ENCODE measurements around the gene CHRNA1. TPM values are rescaled to one million over a fixed set of nuclear protein-coding genes. Genes with fewer than 3 reads are reported as not detected.

CHRNA1 gene
- total and polyA plus RNA-seq, 9 of the 15 experiments (the other 6 are each of a cell fraction or from before 2014, with no cell fraction given), result not detected

DNA sequence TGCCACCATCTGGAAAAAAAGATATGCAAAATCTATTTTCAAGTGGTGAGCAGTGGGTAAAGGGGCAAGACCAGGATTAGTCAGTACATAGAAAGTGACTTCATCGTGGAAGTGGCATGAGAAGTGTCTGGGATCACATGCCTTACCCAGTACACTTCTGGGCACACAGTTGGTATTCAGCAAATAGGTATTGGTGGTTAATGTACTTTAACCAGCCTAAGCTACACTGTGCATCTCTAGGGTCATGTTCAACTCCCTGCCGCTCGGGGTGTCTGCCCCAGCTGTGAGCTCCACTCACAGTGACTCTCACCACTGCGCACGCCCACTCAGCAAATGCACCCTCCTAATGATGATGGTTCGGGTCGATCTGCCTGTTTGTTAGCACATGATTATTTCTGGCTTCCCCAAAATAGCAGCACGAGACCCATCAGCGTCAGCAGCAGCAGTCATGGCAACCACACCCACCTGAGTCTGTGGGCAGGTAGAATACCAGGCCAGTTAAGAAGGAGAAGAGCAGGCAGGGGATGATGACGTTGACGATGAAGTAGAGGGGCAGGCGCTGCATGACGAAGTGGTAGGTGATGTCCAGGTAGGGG, 11.1 kb downstream of the CHRNA1 start:
- Histone ChIP-seq H3K36me3 (ENCODE audit: control insufficient read depth, insufficient read depth, low read length) (no peaks in the 10 kb centered on the region), H3K79me2 (ENCODE audit: control insufficient read depth, insufficient read depth, low read length) (no peaks in the 10 kb centered on the region), H3K9me1 (ENCODE audit: control insufficient read depth, insufficient read depth, low read length) (no peaks in the 10 kb centered on the region), H3K9me3 (replicated peaks; ENCODE audit: control insufficient read depth, insufficient read depth, low read depth, low read length) (no peaks in the 10 kb centered on the region), H3K9ac (ENCODE audit: insufficient read depth in 1 of 2, low read depth in 2 of 2, low read length in 2 of 2) (no peak overlapping the region; a peak in 1 of 4 replicates), H3K4me3 (no peak overlapping the region), H3K4me2 (ENCODE audit: insufficient read depth, low read length) (no peak overlapping the region), H3K27me3 (ENCODE audit: control insufficient read depth in 2 of 2, insufficient read depth in 2 of 2, low read length in 2 of 2) (peaks cover 16 to 55% of the 10 kb centered on the region in 2 experiments; a peak in 4 of 5 replicates), H2AFZ (ENCODE audit: low read depth, low read length) (no peak overlapping the region), H3K4me1 (replicated peaks in 1 of 2; ENCODE audit: control insufficient read depth in 2 of 2, insufficient read depth in 2 of 2, low read length in 2 of 2) (no peaks in the 10 kb centered on the region), H4K20me1 (replicated peaks; ENCODE audit: control insufficient read depth, insufficient read depth, low read length) (no peaks in the 10 kb centered on the region), H3K27ac (ENCODE audit: extremely low read depth, low read depth, low read length) (no peak overlapping the region)
- DNase-seq (ENCODE audit: extremely low read depth in 1 of 4, low spot score in 3 of 4) (no peak), ATAC-seq (no peak), FAIRE-seq (no peak)
- WGBS (ENCODE audit: insufficient coverage, low coverage, missing lambda C conversion rate), result 1% methylated on average over 13 of the region's 13 CpGs
- intact Hi-C loops (cut with micrococcal nuclease), result no loop called here
- CTCF ChIA-PET (ENCODE audit: low intra/inter-chr PET ratio), result interaction anchor here (0.6 kb wide), 1 partner anchor 596 kb away, joined by 4 read pairs; no protein-coding TSS in a partner anchor
- TF ChIP-seq PTBP1 (IDR thresholded peaks at IDR 0.05; ENCODE audit: low read depth, low read length) (no peak), ZNF274 (IDR thresholded peaks at IDR 0.05; ENCODE audit: borderline replicate concordance, low read depth, low read length) (no peak), DIDO1 (tag; IDR thresholded peaks at IDR 0.05; ENCODE audit: low read depth) (no peak), NEUROD1 (IDR thresholded peaks at IDR 0.05; ENCODE audit: borderline replicate concordance, low read depth, low read length, partially characterized antibody) (no peak), CEBPB (tag; IDR thresholded peaks at IDR 0.05) (no peak), CBX8 (IDR thresholded peaks at IDR 0.05; ENCODE audit: borderline replicate concordance, extremely low read depth, low read depth, low read length, poor library complexity, severe bottlenecking) (no peak), ZNF707 (CRISPR knock-in tag; conservative IDR thresholded peaks at IDR 0.05) (no peak), CHD1 (IDR thresholded peaks at IDR 0.05; ENCODE audit: low read length) (no peak), NFATC3 (IDR thresholded peaks at IDR 0.05) (no peak)
- TF ChIP-seq, protein P1, sequence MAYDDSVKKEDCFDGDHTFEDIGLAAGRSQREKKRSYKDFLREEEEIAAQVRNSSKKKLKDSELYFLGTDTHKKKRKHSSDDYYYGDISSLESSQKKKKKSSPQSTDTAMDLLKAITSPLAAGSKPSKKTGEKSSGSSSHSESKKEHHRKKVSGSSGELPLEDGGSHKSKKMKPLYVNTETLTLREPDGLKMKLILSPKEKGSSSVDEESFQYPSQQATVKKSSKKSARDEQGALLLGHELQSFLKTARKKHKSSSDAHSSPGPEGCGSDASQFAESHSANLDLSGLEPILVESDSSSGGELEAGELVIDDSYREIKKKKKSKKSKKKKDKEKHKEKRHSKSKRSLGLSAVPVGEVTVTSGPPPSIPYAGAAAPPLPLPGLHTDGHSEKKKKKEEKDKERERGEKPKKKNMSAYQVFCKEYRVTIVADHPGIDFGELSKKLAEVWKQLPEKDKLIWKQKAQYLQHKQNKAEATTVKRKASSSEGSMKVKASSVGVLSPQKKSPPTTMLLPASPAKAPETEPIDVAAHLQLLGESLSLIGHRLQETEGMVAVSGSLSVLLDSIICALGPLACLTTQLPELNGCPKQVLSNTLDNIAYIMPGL (CRISPR knock-in tag; IDR thresholded peaks at IDR 0.05), result no peak
- BruUV-seq (replicated peaks), result no TSS peak
- POLR2A ChIA-PET, result interaction anchor here (0.8 kb wide), 1 partner anchor 17 kb away, joined by 3 read pairs; no protein-coding TSS in a partner anchor
- in situ Hi-C loops (cut with MboI), result no loop called here

All from K562 (cell line).